ENCODE data around the gene ELMO1.

ELMO1 gene

GRCh38 chr7:37310327-37311080 lies 138.2 kb downstream of the ELMO1 start:
- DNase-seq (ENCODE audit: low read depth), result peak; percentile 1

- DNase-seq (ENCODE audit: low read depth), result no peak
These were observed 139.2 kb downstream of the ELMO1 start for GRCh38 chr7:37309493-37309892.

GRCh38 chr7:37304921-37305320 lies 143.7 kb downstream of the ELMO1 start:
- DNase-seq (ENCODE audit: low read depth), result no peak

GRCh38 chr7:37297546-37297945 lies 151.1 kb downstream of the ELMO1 start:
- no peak for DNase-seq (ENCODE audit: low read depth)

- DNase-seq (ENCODE audit: low read depth), result no peak
These were observed 153.3 kb downstream of the ELMO1 start for GRCh38 chr7:37295401-37295800.

GRCh38 chr7:37290731-37291130 lies 157.9 kb downstream of the ELMO1 start:
- no peak for DNase-seq (ENCODE audit: low read depth)

GRCh38 chr7:37289781-37290180 lies 158.9 kb downstream of the ELMO1 start:
- no peak for DNase-seq (ENCODE audit: low read depth)

- no peak for DNase-seq (ENCODE audit: low read depth)
These were observed 159.3 kb downstream of the ELMO1 start for GRCh38 chr7:37289367-37289766.

GRCh38 chr7:37287131-37287855 lies 161.4 kb downstream of the ELMO1 start:
- no peak for DNase-seq (ENCODE audit: low read depth)

GRCh38 chr7:37286454-37286832 lies 162.2 kb downstream of the ELMO1 start:
- no peak for DNase-seq (ENCODE audit: low read depth)

- no peak for DNase-seq (ENCODE audit: low read depth)
These were observed 162.8 kb downstream of the ELMO1 start for GRCh38 chr7:37285706-37286453.

- DNase-seq (ENCODE audit: low read depth), result no peak
These were observed 163.8 kb downstream of the ELMO1 start for GRCh38 chr7:37284805-37285231.

GRCh38 chr7:37284285-37284684 lies 164.4 kb downstream of the ELMO1 start:
- no peak for DNase-seq (ENCODE audit: low read depth)

GRCh38 chr7:37283716-37284115 lies 164.9 kb downstream of the ELMO1 start:
- DNase-seq (ENCODE audit: low read depth), result no peak

GRCh38 chr7:37282927-37283326 lies 165.7 kb downstream of the ELMO1 start:
- DNase-seq (ENCODE audit: low read depth), result no peak

GRCh38 chr7:37282093-37282444 lies 166.6 kb downstream of the ELMO1 start:
- no peak for DNase-seq (ENCODE audit: low read depth)

- DNase-seq (ENCODE audit: low read depth), result no peak
These were observed 167.1 kb downstream of the ELMO1 start for GRCh38 chr7:37281368-37282092.

GRCh38 chr7:37277513-37277912 lies 171.2 kb downstream of the ELMO1 start:
- no peak for DNase-seq (ENCODE audit: low read depth)

- no peak for DNase-seq (ENCODE audit: low read depth)
These were observed 173.5 kb downstream of the ELMO1 start for GRCh38 chr7:37275078-37275710.

- no peak for DNase-seq (ENCODE audit: low read depth)
These were observed 174.8 kb downstream of the ELMO1 start for GRCh38 chr7:37273891-37274290.

- DNase-seq (ENCODE audit: low read depth), result no peak
These were observed 178.8 kb downstream of the ELMO1 start for GRCh38 chr7:37269711-37270508.

Measured in T-helper 22 cell (primary cell).